HUDEP-2 (cell line): ENCODE data around the gene SACM1L.

Source experiments
- DNase-seq, 76 experiments: peaks; one replicate each; lab custom pipeline; 2025; ENCODE audit not compliant: unreplicated experiment in 76 of 76; lab: John Stamatoyannopoulos, UW

SACM1L gene

DNA sequence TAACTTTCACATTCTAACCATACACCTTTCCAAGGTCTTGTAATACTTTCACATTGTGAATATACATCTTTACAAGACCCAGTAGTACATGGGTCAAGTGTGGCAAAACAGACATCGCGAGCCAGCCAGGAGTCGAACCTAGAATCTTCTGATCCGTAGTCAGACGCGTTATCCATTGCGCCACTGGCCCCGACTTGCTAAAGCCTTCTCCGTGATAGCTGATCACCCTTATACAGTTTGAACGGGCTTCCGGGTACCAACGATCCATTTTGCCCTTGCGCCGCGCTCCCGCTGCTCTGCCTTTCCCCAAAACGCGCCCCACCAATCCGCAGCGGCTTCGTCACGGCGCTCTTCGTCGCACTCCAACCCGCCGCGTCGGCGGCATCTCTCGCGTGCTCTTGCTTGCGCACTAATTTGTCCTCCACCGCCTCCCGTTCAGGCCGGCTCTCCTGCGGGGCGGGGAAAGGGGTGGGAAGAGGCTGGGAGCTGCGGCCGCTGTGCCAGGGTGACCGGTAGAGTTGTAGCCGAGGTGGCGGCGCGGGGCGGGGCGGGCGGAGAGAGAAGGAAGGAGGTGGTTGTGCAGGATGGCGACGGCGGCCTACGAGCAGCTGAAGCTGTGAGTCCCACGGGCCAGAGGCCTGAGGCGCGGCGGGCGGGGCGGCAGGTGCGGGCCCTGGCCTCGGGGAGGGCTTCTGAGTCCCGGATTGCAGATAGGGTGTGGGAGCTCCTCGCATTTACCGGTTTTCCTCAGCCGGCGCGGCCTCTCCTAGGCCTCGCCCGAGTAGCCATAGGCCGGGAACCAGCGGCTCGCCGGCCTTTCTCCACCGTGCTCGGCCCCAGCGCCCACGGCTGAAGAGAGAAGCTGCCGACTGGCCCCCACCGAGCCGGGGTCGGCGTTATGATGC, at the start of gene SACM1L:
Gene SACM1L, plus strand, starts transcription at position 515 of the 905 bp plus-strand sequence. Its CDS starts 70 bp downstream, at position 585.
- peak; percentile 74 to 99 (median 96) for DNase-seq

DNA sequence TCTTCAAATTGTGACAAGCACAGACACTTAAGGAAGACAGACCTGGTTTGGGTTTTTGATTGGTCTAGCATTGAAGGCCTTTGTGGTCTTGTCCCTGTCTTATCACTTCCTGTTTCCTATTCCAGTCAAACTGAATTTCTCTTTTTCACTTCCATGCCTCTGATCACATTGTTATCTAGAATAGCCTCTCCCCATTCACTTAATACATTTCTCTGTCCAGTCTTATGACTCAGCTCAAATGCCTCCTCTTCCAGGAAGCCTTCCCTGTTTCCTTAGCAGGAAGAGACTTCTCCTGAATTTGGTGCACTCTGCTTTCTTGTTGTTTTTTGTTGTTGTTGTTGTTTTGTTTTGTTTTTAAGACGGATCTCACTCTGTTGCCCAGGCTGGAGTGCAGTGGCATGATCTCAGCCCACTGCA, 49.1 kb upstream of the SACM1L start:
- peak in 5 of 76 experiments; percentile 9 to 37 (median 22) for DNase-seq

DNA sequence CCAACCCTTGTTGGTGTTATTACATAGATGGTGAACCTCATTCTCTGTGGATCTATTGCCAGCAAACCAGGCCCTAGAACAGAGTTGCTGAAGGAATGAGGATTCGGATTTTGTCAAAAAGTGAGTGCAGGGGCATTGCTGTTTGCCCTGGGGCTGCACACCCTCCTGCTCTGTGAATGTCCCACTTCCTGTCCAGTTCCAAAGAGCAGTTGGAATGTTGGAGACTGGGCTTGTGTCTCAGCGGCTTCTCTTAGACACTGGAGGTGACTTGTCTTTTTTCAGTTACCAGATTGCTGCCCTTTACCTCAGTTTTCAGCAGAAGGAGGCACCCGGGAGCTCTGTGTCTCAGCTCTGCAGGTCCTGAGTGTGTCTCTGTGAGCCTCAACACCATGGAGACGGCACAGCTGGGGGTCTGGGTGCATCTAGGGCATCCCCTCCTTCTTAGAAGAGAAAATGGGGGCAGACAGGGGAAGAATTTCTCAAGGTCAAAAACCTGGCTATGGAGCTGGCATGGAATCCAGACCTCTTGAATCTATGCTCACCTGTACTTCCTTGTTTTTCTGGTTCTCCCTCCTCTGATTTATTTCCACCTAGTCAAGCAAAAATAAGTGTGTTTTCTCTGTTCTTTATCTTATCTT, 48.4 kb upstream of the SACM1L start:
- no peak for DNase-seq

DNA sequence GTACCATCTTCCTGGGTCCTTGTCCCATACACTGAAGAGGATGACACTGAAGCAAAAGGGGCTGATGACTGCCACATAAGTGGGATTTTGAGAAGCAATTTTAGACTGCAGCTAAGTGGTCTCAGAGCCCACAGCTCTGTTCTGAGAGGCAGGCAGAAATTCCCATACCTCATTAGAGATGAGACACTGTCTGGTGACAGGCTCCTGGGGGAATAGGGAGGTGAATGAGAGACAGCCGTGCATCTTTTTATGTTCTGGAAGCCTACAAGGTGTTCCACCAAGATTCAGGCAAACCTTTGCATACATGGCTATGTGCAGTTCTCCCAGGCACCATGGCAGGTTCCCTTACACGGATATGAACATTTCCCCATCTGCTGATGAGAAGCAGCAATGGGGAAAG, 47.4 kb upstream of the SACM1L start:
- DNase-seq: no peak

GRCh38 chr3:45642731-45643152, 46.5 kb upstream of the SACM1L start:
- DNase-seq: no peak

DNA sequence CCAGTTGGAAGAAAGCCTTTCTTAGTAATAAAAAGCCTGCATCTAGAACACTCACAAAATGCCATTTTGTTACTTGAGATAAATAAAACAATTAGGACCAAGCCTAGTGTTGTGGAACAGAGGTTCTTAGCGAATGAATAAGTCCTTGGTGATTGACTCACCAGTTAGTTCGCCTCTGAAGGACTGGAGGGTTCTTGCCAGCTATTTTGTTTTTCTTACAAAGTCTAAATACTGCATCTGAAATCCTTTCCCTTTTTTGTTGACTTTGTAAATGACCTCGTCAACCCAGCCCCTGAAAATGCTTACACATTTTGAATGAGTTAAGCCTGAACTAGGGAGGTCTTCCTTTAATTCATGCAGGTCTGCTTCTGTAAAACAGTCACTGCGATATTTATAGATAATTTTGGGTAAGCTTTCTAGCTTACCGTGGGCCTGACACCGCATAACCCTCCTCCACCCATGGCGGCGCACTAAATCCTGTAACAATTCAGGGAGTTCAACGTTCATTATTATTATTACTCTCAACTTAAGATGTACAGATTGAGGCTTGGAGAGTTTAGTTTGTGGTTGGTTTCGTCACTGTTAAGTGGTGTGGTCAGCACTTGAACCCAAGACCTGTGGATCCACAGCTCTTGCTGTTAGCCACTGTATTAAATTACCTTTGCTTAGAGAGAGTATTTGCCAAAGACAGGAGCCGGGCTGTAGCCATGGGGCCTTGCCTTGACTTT, 45.0 kb upstream of the SACM1L start:
- no peak for DNase-seq

GRCh38 chr3:45644791-45645201, 44.4 kb upstream of the SACM1L start:
- no peak for DNase-seq

GRCh38 chr3:45646051-45646585, 43.1 kb upstream of the SACM1L start:
- DNase-seq: no peak

DNA sequence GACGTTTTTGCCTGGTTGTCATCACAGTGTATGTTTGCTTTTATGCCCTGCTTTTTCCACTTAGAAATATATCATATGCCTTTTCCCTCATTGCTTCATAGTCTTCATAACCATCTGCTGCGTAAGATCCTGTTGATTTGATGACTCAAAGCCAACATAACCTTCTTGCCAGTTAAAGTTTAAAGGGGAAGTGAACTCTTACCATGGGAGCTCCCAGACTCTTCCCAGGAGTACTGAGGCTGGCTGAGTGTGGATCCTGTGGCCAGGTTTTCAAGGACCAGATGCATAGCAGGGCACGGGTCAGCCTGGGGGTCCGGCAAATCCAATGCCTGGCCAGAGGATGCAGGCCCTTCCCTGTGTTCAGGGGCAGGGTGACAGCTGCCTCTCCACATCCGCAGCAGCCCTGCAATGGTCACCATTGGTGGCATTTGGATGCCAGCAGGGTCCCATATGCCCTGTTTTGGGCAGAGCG, 42.0 kb upstream of the SACM1L start:
- DNase-seq: peak in 1 of 76 experiments; percentile 8

DNA sequence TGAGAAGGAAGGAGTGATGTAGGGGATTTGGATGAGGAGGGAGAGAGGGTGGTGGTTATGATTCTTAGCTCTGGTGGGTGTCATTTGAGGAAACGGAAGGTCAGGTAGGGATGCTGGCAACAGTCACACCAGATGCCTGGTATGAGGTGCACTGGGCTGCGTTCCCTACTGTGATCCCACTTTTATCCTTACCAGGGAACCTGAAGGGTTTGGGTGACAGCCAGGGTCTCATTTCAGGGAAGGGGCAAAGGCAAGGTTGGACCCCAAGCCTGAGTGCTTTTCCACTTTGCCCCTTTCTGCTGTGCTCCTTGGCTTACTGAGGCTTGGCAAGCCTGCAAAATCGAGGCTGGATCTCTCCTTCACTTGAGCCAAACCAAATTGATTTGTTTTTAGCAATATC, 36.0 kb upstream of the SACM1L start:
- DNase-seq: no peak

GRCh38 chr3:45654397-45654944, 34.7 kb upstream of the SACM1L start:
- DNase-seq: no peak

DNA sequence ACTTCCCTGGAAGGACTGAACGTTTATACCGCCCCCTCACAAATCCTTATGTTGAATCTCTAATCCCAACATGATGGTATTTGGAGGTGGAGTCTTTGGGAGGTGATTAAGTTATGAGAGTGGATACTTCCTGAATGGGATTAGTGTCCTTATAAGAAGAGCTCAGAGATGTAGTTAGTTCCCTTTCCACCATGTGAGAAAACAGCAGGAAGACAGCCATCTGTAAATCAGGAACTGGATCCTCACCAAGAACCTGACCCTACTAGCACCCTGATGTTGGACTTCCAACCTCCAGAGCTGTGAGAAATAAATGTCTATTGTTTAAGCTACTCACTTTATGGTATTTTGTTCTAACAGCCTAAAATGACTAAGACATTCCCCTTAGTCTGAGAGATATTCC, 33.3 kb upstream of the SACM1L start:
- no peak for DNase-seq

GRCh38 chr3:45656575-45657363, 32.4 kb upstream of the SACM1L start:
- DNase-seq: peak in 73 of 76 experiments; percentile 28 to 90 (median 76)

DNA sequence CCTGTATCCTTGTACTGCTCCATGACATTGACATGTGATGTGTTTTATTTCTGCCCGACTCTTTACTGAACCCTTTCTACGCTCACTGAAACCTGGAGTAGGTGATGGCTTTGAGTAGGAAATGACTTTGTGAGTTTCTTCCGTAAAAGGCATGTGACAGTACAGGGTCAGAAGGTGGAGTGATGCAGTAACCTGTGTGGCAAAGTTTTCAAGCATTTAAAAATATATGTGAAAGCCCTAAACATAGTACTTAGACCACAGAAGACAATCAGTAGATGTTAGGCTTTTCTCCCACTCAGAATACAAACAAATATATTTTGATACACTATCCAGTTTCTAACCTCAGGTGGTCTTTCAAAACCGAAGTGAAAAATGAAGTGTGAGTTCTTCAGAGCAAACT, 31.3 kb upstream of the SACM1L start:
- no peak for DNase-seq

GRCh38 chr3:45659661-45660566, 29.3 kb upstream of the SACM1L start:
- peak in 35 of 76 experiments; percentile 2 to 41 (median 25) for DNase-seq

DNA sequence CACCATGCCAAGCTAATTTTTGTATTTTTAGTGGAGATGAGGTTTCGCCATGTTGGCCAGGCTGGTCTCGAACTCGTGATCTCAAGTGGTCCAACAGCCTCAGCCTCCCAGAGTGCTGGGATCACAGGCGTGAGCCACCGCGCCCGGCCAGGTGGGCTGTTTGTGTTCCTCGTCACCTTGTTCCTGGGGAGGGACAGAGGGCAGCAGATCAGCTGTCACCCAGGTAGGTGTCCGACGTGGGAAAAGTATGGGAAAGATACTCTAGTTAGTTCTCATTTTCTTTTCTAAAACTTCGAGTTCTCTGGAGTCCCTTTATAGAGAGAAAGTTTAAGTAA, 28.7 kb upstream of the SACM1L start:
- no peak for DNase-seq

GRCh38 chr3:45664578-45664977, 24.6 kb upstream of the SACM1L start:
- DNase-seq: peak in 65 of 76 experiments; percentile 7 to 72 (median 43)

- peak in 73 of 76 experiments; percentile 4 to 86 (median 55) for DNase-seq
Measured at GRCh38 chr3:45665101-45665572, 24.1 kb upstream of the SACM1L start.
